ENCODE data around the gene UAP1. TPM values are rescaled to one million over a fixed set of nuclear protein-coding genes. Genes with fewer than 3 reads are reported as not detected.
"Not testable (repeated sequence)": the region's sequence is repeated elsewhere in the genome, so short reads cannot be mapped to it uniquely, and the experiment has no call there.

UAP1 gene
- polyA plus RNA-seq, 3 donors, result 32.0 to 34.5 (median 33.6) TPM

GRCh38 chr1:162590686-162591085 lies 29.2 kb downstream of the UAP1 start:
- DNase-seq (ENCODE audit: extremely low read depth in 1 of 11, low read depth in 9 of 11, low spot score in 4 of 11), result no peak

DNA sequence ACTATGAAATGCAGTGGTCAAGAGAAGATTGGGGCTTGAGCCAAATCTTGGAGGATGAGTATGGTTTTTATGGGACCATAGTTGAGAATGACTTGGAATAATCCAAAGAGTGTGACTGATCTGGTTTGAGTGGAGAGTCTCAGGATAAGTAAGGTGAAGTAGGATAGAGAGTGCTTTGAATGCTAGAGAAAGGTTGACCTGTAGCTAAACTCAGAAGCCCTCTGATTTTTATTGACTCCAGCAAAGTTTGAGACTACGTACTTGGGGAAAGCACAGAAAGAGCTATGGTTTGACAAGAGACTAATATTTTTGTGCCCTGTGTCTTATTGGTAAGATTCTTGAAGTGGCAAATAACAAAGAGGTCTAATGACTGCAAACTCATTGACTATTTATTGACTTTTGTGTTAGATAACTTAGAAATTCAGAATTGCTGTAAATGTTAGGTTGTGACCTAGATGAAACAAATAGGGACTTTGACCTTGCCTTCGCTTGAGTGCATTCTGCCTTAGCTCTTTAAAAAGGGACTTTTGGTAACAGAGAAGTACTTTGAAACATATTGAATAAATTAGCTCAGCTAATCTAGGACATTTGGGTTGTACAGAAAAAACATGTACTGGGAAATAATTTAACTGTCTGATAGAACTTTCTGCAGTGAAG lies 35.1 kb downstream of the UAP1 start:
- no peak for DNase-seq (ENCODE audit: extremely low read depth in 1 of 11, low read depth in 9 of 11, low spot score in 4 of 11)

DNA sequence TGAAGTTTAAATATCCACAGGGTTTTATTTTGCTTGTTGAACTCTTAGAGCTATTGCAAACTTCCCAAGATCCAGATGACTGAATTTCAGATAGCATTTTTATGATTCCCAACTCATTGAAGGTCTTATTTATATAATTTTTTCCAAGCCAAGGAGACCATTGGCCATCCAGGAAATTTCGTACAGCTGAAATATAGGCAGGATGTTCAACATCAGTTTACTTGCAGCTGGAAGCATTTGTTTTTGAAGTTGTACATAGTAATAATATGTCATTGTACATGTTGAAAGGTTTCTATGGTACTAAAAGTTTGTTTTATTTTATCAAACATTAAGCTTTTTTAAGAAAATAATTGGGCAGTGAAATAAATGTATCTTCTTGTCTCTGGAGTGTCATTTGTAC lies 37.9 kb downstream of the UAP1 start:
- DNase-seq (ENCODE audit: extremely low read depth in 1 of 11, low read depth in 9 of 11, low spot score in 4 of 11), result no peak

DNA sequence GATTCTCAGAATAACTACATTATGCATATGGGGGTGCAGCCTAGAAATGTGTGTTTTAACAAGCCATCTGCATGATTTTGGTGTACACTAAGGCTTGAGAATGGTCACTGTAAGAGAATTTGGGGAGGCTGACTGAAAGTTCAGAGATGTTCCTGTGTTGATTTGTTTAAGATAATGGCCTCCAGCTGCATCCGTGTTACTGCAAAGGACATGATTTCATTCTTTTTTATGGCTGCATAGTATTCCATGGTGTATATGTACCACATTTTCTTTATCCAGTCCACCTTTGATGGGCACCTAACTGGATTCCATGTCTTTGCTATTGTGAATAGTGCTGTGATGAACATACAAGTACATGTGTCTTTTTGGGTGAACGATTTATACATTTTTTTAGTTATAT lies 41.6 kb downstream of the UAP1 start:
- DNase-seq (ENCODE audit: extremely low read depth in 1 of 11, low read depth in 9 of 11, low spot score in 4 of 11), result not testable (repeated sequence)

DNA sequence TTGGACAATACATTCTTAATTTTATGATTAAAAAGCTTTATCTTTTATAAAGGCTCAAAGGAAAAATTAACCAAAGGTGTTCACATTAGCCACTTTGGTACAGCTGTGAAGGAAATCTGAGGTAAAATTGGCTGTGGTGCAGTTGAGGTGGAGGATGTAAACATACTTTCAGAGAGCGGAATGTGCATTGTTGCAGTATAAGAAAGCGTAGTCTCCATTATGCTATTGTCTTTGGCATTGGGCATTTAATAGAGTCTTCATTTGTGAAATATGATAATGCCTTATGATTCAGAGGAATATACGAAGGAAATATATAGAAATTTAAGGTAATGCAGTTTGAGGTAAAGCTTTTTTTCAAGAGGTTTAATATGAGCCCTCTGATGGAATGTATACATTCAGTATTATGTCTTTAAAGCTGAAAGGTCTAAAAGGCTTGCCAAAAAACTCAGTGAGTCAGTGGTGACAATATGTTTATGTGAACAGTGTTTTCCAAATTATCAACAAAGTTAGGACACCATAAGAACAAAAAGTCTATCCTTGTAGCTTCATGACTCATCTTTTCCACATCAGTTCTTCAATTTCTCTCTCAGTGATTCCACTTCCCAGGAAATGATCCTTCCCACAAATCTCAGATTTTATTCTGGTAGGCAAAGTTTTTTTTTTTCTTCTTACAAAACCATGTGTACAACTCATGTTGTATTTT lies 43.9 kb downstream of the UAP1 start:
- no peak for DNase-seq (ENCODE audit: extremely low read depth in 1 of 11, low read depth in 9 of 11, low spot score in 4 of 11)

- DNase-seq (ENCODE audit: extremely low read depth in 1 of 11, low read depth in 9 of 11, low spot score in 4 of 11), result no peak
These were observed 47.8 kb downstream of the UAP1 start for GRCh38 chr1:162609306-162609705.

DNA sequence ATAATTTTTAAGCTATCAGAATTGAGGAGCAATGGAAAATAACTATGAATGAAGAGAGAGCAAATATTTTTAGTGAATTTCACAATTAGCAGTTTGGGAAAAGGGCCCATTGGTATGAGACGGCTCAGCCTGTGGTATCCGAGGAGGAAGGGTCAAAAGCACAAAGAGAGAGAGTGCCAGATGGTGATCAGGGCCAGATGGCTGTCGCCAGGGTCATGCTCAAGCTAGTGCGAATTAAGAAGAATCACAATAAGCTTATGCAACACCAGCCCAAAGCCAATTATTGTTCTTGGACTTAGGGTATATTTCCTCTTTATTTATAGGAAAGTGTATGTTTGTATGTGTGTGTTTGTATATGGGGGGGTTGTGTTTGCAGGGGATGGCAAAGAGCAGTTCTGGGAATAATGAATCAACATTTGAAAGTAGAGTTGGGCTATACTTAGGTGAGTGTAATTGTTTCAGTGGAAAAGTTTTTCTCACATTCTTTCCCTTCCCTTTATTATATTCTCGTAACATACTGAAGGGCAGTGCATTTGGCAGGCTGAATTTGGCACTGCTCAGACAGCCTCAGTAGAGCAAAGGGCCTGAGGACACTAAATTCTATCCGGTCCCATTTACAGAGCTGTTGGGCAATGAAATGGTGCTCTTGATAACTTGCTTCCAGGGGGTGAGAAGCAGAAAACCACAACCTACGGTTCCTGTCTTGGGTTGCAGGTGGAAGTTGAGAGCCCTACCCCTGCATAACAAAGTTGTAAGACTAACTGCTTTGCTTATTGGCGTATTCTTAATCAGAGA lies 51.3 kb downstream of the UAP1 start:
- no peak for DNase-seq (ENCODE audit: extremely low read depth in 1 of 11, low read depth in 9 of 11, low spot score in 4 of 11)

GRCh38 chr1:162616848-162617247 lies 55.3 kb downstream of the UAP1 start:
- DNase-seq (ENCODE audit: extremely low read depth in 1 of 11, low read depth in 9 of 11, low spot score in 4 of 11), result no peak

DNA sequence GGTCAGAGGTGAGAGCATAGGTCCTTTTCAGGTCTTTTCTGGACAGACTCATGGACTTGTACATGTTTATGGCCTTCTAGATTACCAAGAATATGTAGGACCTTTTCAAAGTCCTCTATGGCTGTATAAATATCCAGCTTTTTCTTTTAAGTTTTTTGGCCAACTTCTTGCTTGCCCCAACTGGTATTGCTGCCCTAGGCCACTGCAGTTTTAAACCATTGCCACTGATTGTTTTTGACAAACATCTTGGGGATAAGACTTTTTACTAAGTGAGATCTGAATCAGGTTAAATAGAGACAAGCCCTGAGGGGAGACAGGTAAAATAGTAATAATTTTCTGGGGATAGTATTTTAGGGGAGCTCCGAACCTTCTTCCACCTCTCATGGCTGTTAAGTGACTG lies 56.0 kb downstream of the UAP1 start:
- no peak for DNase-seq (ENCODE audit: extremely low read depth in 1 of 11, low read depth in 9 of 11, low spot score in 4 of 11)

- DNase-seq (ENCODE audit: extremely low read depth in 1 of 11, low read depth in 9 of 11, low spot score in 4 of 11), result no peak
These were observed 57.6 kb downstream of the UAP1 start for GRCh38 chr1:162619076-162619475.

GRCh38 chr1:162621256-162621655 lies 59.7 kb downstream of the UAP1 start:
- DNase-seq (ENCODE audit: extremely low read depth in 1 of 11, low read depth in 9 of 11, low spot score in 4 of 11), result peak in 2 of 11 donors; percentile 10 to 25

DNA sequence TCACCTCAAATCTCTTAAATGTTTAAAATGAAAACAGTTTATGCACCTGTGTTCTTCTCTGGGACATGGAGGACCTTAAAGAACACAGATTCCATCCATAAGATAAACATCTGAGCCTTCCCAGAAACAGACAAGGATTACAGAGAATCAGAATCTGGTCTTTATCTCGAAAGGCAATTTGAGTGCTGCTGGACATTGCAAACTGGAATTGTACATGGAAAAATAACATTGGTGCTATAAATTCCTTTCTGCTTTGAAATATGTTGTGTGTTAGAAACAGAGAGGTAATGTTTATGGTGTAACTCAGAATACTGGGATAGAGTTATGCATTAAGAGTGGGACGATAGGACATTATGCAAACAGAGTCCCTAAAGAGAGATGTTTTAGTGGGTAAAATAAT lies 64.2 kb downstream of the UAP1 start:
- DNase-seq (ENCODE audit: extremely low read depth in 1 of 11, low read depth in 9 of 11, low spot score in 4 of 11), result no peak

DNA sequence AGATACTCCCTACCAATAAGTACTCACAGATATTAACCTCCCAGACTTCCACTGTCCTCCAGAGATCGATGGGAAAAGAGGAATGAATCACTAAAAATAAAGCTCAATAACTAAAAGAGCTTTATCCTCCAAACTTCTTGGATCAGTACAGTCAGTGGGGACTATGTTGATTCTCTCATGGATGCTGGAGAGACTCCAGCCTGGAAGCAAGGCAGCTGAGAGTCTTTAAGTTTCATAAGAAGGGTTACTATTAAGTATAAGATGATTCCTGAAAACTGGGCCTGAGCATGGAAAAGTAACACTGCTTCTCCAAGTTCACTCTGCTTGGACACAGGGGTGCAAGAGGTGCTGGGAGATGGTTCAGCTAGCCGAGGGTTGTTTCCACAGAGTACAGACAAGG lies 64.6 kb downstream of the UAP1 start:
- peak in 1 of 11 donors; percentile 4 for DNase-seq (ENCODE audit: extremely low read depth in 1 of 11, low read depth in 9 of 11, low spot score in 4 of 11)

GRCh38 chr1:162626761-162627160 lies 65.2 kb downstream of the UAP1 start:
- DNase-seq (ENCODE audit: extremely low read depth in 1 of 11, low read depth in 9 of 11, low spot score in 4 of 11), result no peak

GRCh38 chr1:162627662-162628296 lies 66.3 kb downstream of the UAP1 start:
- no peak for DNase-seq (ENCODE audit: extremely low read depth in 1 of 11, low read depth in 9 of 11, low spot score in 4 of 11)

GRCh38 chr1:162629077-162629627 lies 67.6 kb downstream of the UAP1 start:
- DNase-seq (ENCODE audit: extremely low read depth in 1 of 11, low read depth in 9 of 11, low spot score in 4 of 11), result no peak

DNA sequence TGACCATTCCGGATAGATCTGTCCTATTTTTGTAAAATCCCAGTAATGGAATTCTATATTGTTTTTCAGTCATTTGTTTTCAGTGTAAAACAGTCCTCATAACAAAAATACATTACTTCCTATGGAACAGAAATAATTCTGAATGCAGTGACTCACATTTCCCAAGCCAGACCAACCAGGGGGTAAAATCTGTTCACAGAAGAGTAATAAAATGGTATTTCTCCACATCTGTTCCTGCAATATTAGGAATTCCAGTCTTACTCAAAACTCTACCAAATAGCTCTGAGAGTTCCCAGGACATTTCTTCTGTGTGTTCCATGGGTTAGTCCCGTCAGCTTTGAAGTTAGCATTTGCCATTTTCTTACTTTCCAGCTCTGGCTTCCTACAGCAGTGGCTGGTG lies 68.1 kb downstream of the UAP1 start:
- DNase-seq (ENCODE audit: extremely low read depth in 1 of 11, low read depth in 9 of 11, low spot score in 4 of 11), result no peak

DNA sequence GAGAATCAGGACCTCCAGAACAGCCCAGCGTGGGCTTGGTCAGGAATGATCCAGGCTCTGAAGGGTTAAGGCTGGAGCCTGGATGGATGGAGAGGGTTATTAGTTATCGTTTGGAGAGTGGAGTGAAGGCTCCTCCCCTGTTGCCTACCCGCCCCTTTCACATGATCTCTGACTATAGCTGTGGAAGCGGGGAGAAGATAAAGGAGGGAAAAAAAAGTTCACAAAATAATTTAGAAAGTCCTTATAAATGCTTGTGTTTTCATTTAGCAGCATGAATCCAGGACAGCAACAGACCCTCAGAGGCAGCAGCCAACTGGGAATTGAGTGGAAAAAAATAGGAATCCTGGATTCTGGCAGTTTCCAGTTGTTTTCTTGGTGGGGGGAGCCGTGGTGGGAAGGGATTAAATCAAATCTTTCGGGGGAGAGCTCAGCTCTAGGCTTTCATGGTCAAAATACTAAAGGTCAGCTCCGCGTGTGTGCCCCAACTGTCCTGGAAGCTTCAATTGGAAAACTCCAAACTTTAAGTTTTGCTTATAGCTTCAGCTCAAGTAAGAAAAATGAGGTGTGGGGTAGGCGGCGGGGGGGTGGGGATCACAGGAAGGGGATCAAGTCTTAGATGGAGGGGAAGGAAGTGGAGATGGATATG lies 70.1 kb downstream of the UAP1 start:
- peak in 5 of 11 donors; percentile 11 to 44 (median 36) for DNase-seq (ENCODE audit: extremely low read depth in 1 of 11, low read depth in 9 of 11, low spot score in 4 of 11)

- peak in 8 of 11 donors; percentile 42 to 76 (median 59) for DNase-seq (ENCODE audit: extremely low read depth in 1 of 11, low read depth in 9 of 11, low spot score in 4 of 11)
These were observed 70.7 kb downstream of the UAP1 start, which contains the start of gene DDR2 for GRCh38 chr1:162632217-162632666. Gene DDR2 (plus strand): TSS chr1:162632464. CDS start chr1:162719064, 86,600 bp downstream.
